ENCODE measurements around the gene DNAJC5G. TPM values are rescaled to one million over a fixed set of nuclear protein-coding genes. Genes with fewer than 3 reads are reported as not detected.

Gene DNAJC5G
- total RNA-seq (2014; rRNA removed; shearing (Covaris generic)), result not detected in 2 replicates

GRCh38 chr2:27275211-27276150 lies at the start of gene DNAJC5G:
Gene DNAJC5G, plus strand, starts transcription at chr2:27275433. Its CDS starts 1,296 bp downstream, at chr2:27276729.
- no peak within 1 kb of the TSS for H3K27ac ChIP-seq
- H3K27me3 ChIP-seq (replicated peaks), result peaks cover 10% of the 10 kb centered on the region; the same call in 1 of the 2 replicates
- no peaks in the 10 kb centered on the region for H3K9me3 ChIP-seq (replicated peaks)
- DNase-seq (ENCODE audit: low read depth in 1 of 2, low spot score in 2 of 2), result no peak
- H3K4me3 ChIP-seq, result no peak within 1 kb of the TSS
- peaks cover 4% of the 10 kb centered on the region; the same call in 1 of the 2 replicates for H3K4me1 ChIP-seq (replicated peaks)
- no peaks in the 10 kb centered on the region for H3K36me3 ChIP-seq

GRCh38 chr2:27225526-27225925 lies 49.7 kb upstream of the DNAJC5G start:
- H3K27me3 ChIP-seq (replicated peaks), result no peaks in the 10 kb centered on the region
- no peaks in the 10 kb centered on the region for H3K4me1 ChIP-seq (replicated peaks)
- no peak overlapping the region for H3K4me3 ChIP-seq
- no peak for DNase-seq (ENCODE audit: low read depth in 1 of 2, low spot score in 2 of 2)
- H3K9me3 ChIP-seq (replicated peaks), result no peaks in the 10 kb centered on the region
- H3K27ac ChIP-seq, result no peak overlapping the region
- peaks cover 85% of the 10 kb centered on the region for H3K36me3 ChIP-seq

- peaks cover 89% of the 10 kb centered on the region for H3K36me3 ChIP-seq
These were observed 47.7 kb upstream of the DNAJC5G start for GRCh38 chr2:27227501-27227900.

GRCh38 chr2:27231921-27232320 lies 43.3 kb upstream of the DNAJC5G start:
- Histone ChIP-seq H3K27me3 (replicated peaks) (no peaks in the 10 kb centered on the region), H3K36me3 (peaks cover 91% of the 10 kb centered on the region), H3K4me3 (no peak overlapping the region), H3K4me1 (replicated peaks) (no peaks in the 10 kb centered on the region), H3K9me3 (replicated peaks) (no peaks in the 10 kb centered on the region), H3K27ac (no peak overlapping the region)
- DNase-seq (ENCODE audit: low read depth in 1 of 2, low spot score in 2 of 2), result no peak

More at GRCh38 chr2:27227501-27227900, 47.7 kb upstream of the DNAJC5G start:
- Histone ChIP-seq H3K27me3 (replicated peaks) (no peaks in the 10 kb centered on the region), H3K27ac (no peak overlapping the region), H3K4me1 (replicated peaks) (no peaks in the 10 kb centered on the region), H3K9me3 (replicated peaks) (no peaks in the 10 kb centered on the region), H3K4me3 (no peak overlapping the region)
- no peak for DNase-seq (ENCODE audit: low read depth in 1 of 2, low spot score in 2 of 2)

- peaks cover 91% of the 10 kb centered on the region for H3K36me3 ChIP-seq
These were observed 41.9 kb upstream of the DNAJC5G start for GRCh38 chr2:27233341-27233740.

GRCh38 chr2:27236136-27236535 lies 39.1 kb upstream of the DNAJC5G start:
- Histone ChIP-seq H3K27ac (no peak overlapping the region), H3K27me3 (replicated peaks) (no peaks in the 10 kb centered on the region), H3K4me3 (no peak overlapping the region), H3K9me3 (replicated peaks) (no peaks in the 10 kb centered on the region), H3K4me1 (replicated peaks) (no peaks in the 10 kb centered on the region), H3K36me3 (peaks cover 94% of the 10 kb centered on the region)
- DNase-seq (ENCODE audit: low read depth in 1 of 2, low spot score in 2 of 2), result no peak

More at GRCh38 chr2:27233341-27233740, 41.9 kb upstream of the DNAJC5G start:
- no peak overlapping the region for H3K4me3 ChIP-seq
- H3K27ac ChIP-seq, result no peak overlapping the region
- H3K9me3 ChIP-seq (replicated peaks), result no peaks in the 10 kb centered on the region
- no peak for DNase-seq (ENCODE audit: low read depth in 1 of 2, low spot score in 2 of 2)
- no peaks in the 10 kb centered on the region for H3K4me1 ChIP-seq (replicated peaks)
- H3K27me3 ChIP-seq (replicated peaks), result no peaks in the 10 kb centered on the region

GRCh38 chr2:27236626-27237025 lies 38.6 kb upstream of the DNAJC5G start:
- H3K4me3 ChIP-seq, result no peak overlapping the region
- no peak for DNase-seq (ENCODE audit: low read depth in 1 of 2, low spot score in 2 of 2)
- H3K27me3 ChIP-seq (replicated peaks), result no peaks in the 10 kb centered on the region
- no peaks in the 10 kb centered on the region for H3K9me3 ChIP-seq (replicated peaks)
- peaks cover 94% of the 10 kb centered on the region for H3K36me3 ChIP-seq
- H3K4me1 ChIP-seq (replicated peaks), result no peaks in the 10 kb centered on the region
- H3K27ac ChIP-seq, result no peak overlapping the region

- no peaks in the 10 kb centered on the region for H3K9me3 ChIP-seq (replicated peaks)
- H3K4me1 ChIP-seq (replicated peaks), result no peaks in the 10 kb centered on the region
- no peaks in the 10 kb centered on the region for H3K27me3 ChIP-seq (replicated peaks)
- H3K4me3 ChIP-seq, result no peak overlapping the region
- H3K27ac ChIP-seq, result no peak overlapping the region
- DNase-seq (ENCODE audit: low read depth in 1 of 2, low spot score in 2 of 2), result no peak
- H3K36me3 ChIP-seq, result peaks cover 94% of the 10 kb centered on the region
These were observed 37.8 kb upstream of the DNAJC5G start for GRCh38 chr2:27237341-27237945.

- H3K4me3 ChIP-seq, result no peak overlapping the region
- DNase-seq (ENCODE audit: low read depth in 1 of 2, low spot score in 2 of 2), result no peak
- H3K27me3 ChIP-seq (replicated peaks), result no peaks in the 10 kb centered on the region
- H3K27ac ChIP-seq, result no peak overlapping the region
- H3K4me1 ChIP-seq (replicated peaks), result no peaks in the 10 kb centered on the region
- no peaks in the 10 kb centered on the region for H3K9me3 ChIP-seq (replicated peaks)
- H3K36me3 ChIP-seq, result peaks cover 94% of the 10 kb centered on the region
These were observed 36.3 kb upstream of the DNAJC5G start for GRCh38 chr2:27238976-27239375.

GRCh38 chr2:27240406-27240805 lies 34.8 kb upstream of the DNAJC5G start:
- no peaks in the 10 kb centered on the region for H3K4me1 ChIP-seq (replicated peaks)
- no peaks in the 10 kb centered on the region for H3K27me3 ChIP-seq (replicated peaks)
- no peak overlapping the region for H3K4me3 ChIP-seq
- no peak overlapping the region for H3K27ac ChIP-seq
- no peaks in the 10 kb centered on the region for H3K9me3 ChIP-seq (replicated peaks)
- DNase-seq (ENCODE audit: low read depth in 1 of 2, low spot score in 2 of 2), result no peak
- H3K36me3 ChIP-seq, result peaks cover 87% of the 10 kb centered on the region

GRCh38 chr2:27241761-27242613 lies 33.2 kb upstream of the DNAJC5G start:
- no peak for DNase-seq (ENCODE audit: low read depth in 1 of 2, low spot score in 2 of 2)
- peaks cover 73% of the 10 kb centered on the region for H3K36me3 ChIP-seq
- H3K27me3 ChIP-seq (replicated peaks), result no peaks in the 10 kb centered on the region
- no peak overlapping the region for H3K27ac ChIP-seq
- no peaks in the 10 kb centered on the region for H3K4me1 ChIP-seq (replicated peaks)
- H3K9me3 ChIP-seq (replicated peaks), result no peaks in the 10 kb centered on the region
- no peak overlapping the region for H3K4me3 ChIP-seq

GRCh38 chr2:27242614-27242951 lies 32.6 kb upstream of the DNAJC5G start:
- no peak for DNase-seq (ENCODE audit: low read depth in 1 of 2, low spot score in 2 of 2)
- Histone ChIP-seq H3K4me1 (replicated peaks) (no peaks in the 10 kb centered on the region), H3K4me3 (no peak overlapping the region), H3K9me3 (replicated peaks) (no peaks in the 10 kb centered on the region), H3K27me3 (replicated peaks) (no peaks in the 10 kb centered on the region), H3K27ac (no peak overlapping the region), H3K36me3 (peaks cover 67% of the 10 kb centered on the region)

- Histone ChIP-seq H3K27ac (no peak overlapping the region), H3K4me3 (no peak overlapping the region), H3K4me1 (replicated peaks) (no peaks in the 10 kb centered on the region), H3K27me3 (replicated peaks) (no peaks in the 10 kb centered on the region), H3K36me3 (peaks cover 57% of the 10 kb centered on the region), H3K9me3 (replicated peaks) (no peaks in the 10 kb centered on the region)
- DNase-seq (ENCODE audit: low read depth in 1 of 2, low spot score in 2 of 2), result no peak
These were observed 31.7 kb upstream of the DNAJC5G start for GRCh38 chr2:27243391-27244130.

Measured in SJSA1 (cell line).